Mesenchymal stem cell (in vitro differentiated cells and primary cell): ENCODE data around the gene AGAP2.

Source experiments
- DNase-seq: peaks from one replicate; pipeline ENCODE4 v3.0.0-alpha.2; 2013
- H2AFZ ChIP-seq: one replicate; pipeline ENCODE4 v1.6.1; 2013; ENCODE audit warnings: low read depth, mild to moderate bottlenecking, control low read depth, inconsistent platforms, low read length, moderate library complexity
- H2AK5ac ChIP-seq: 2 replicates; pipeline ENCODE4 v1.6.1; 2013; ENCODE audit warnings: low read length, moderate library complexity, mild to moderate bottlenecking, inconsistent platforms; ENCODE audit not compliant: severe bottlenecking
- H2BK120ac ChIP-seq: one replicate; pipeline ENCODE4 v1.6.1; 2013; ENCODE audit warnings: low read depth, mild to moderate bottlenecking, inconsistent platforms, low read length, moderate library complexity
- H2BK12ac ChIP-seq, 2 experiments: one replicate each; pipeline ENCODE4 v1.6.1; 2013; ENCODE audit warnings: inconsistent platforms in 2 of 2, low read length in 2 of 2, mild to moderate bottlenecking in 2 of 2, moderate library complexity in 2 of 2, control low read depth in 1 of 2
- H2BK15ac ChIP-seq: one replicate; pipeline ENCODE4 v1.6.1; 2013; ENCODE audit warnings: mild to moderate bottlenecking, low read depth, inconsistent platforms; ENCODE audit not compliant: poor library complexity, severe bottlenecking
- H2BK5ac ChIP-seq: 2 replicates; pipeline ENCODE4 v1.6.1; 2013; ENCODE audit warnings: low read depth, mild to moderate bottlenecking, low read length, control low read depth, inconsistent platforms; ENCODE audit not compliant: poor library complexity, severe bottlenecking
- H3K14ac ChIP-seq, 2 experiments: one replicate each; pipeline ENCODE4 v1.6.1; 2013; ENCODE audit warnings: inconsistent platforms in 2 of 2, low read length in 2 of 2, control low read depth in 1 of 2, mild to moderate bottlenecking in 1 of 2, moderate library complexity in 1 of 2
- H3K18ac ChIP-seq, 2 experiments: one replicate each; pipeline ENCODE4 v1.6.1; 2013; ENCODE audit warnings: inconsistent platforms in 2 of 2, low read length in 2 of 2, control low read depth in 1 of 2, low read depth in 1 of 2, mild to moderate bottlenecking in 1 of 2
- H3K23ac ChIP-seq, 2 experiments: one replicate each; pipeline ENCODE4 v1.6.1; 2013; ENCODE audit warnings: inconsistent platforms in 2 of 2, low read length in 2 of 2, mild to moderate bottlenecking in 2 of 2, moderate library complexity in 2 of 2, control low read depth in 1 of 2
- H3K27ac ChIP-seq: 2 replicates; pipeline ENCODE4 v1.5.1; 2013; ENCODE audit warnings: mild to moderate bottlenecking, moderate library complexity, low read length, control low read depth, inconsistent platforms; ENCODE audit not compliant: poor library complexity, severe bottlenecking
- H3K27me3 ChIP-seq, 2 experiments: 2 replicates each; pipeline versions ENCODE4 v1.6.1 to v1.7.0; 2013; ENCODE audit warnings: low read length in 2 of 2, mild to moderate bottlenecking in 2 of 2, moderate library complexity in 2 of 2, control low read depth in 1 of 2, inconsistent platforms in 1 of 2; ENCODE audit not compliant: control insufficient read depth in 1 of 2, insufficient read depth in 1 of 2
- H3K36me3 ChIP-seq, 2 experiments: 2 replicates each; pipeline versions ENCODE4 v1.6.1 to v1.7.0; 2013; ENCODE audit warnings: low read length in 2 of 2, control low read depth in 1 of 2, inconsistent platforms in 1 of 2, low read depth in 1 of 2, mild to moderate bottlenecking in 1 of 2; ENCODE audit not compliant: insufficient read depth in 2 of 2, control insufficient read depth in 1 of 2
- H3K4ac ChIP-seq, 2 experiments: one replicate each; pipeline ENCODE4 v1.6.1; 2013; ENCODE audit warnings: inconsistent platforms in 2 of 2, low read length in 2 of 2, mild to moderate bottlenecking in 2 of 2, moderate library complexity in 2 of 2, control low read depth in 1 of 2, low read depth in 1 of 2
- H3K4me1 ChIP-seq: 2 replicates; pipeline ENCODE4 v1.6.1; 2013; ENCODE audit warnings: low read depth, low read length, control low read depth; ENCODE audit not compliant: control insufficient read depth, insufficient read depth
- H3K4me2 ChIP-seq: 2 replicates; pipeline ENCODE4 v1.6.1; 2013; ENCODE audit warnings: low read length, mild to moderate bottlenecking, inconsistent platforms; ENCODE audit not compliant: poor library complexity, severe bottlenecking
- H3K4me3 ChIP-seq, 2 experiments: 2 replicates each; pipeline versions ENCODE4 v1.5.1 to v1.7.0; 2013; ENCODE audit warnings: low read length in 2 of 2, mild to moderate bottlenecking in 2 of 2, control low read depth in 1 of 2, low read depth in 1 of 2; ENCODE audit not compliant: insufficient read depth in 1 of 2
- H3K79me1 ChIP-seq: replicated peaks from 2 replicates; pipeline ENCODE4 v1.6.1; 2013; ENCODE audit warnings: mild to moderate bottlenecking, control low read depth, low read length, inconsistent platforms; ENCODE audit not compliant: poor library complexity, severe bottlenecking
- H3K9ac ChIP-seq: 2 replicates; pipeline ENCODE4 v1.7.0; 2013; ENCODE audit warnings: mild to moderate bottlenecking, low read length, moderate library complexity
- H3K9me3 ChIP-seq: 2 replicates; pipeline ENCODE4 v1.7.0; 2013; ENCODE audit warnings: mild to moderate bottlenecking, low read length; ENCODE audit not compliant: control insufficient read depth
- H4K8ac ChIP-seq: one replicate; pipeline ENCODE4 v1.6.1; 2013; ENCODE audit warnings: inconsistent platforms, mild to moderate bottlenecking, low read length, moderate library complexity
- H4K91ac ChIP-seq: one replicate; pipeline ENCODE4 v1.6.1; 2013; ENCODE audit warnings: mild to moderate bottlenecking, low read length, inconsistent platforms
- WGBS: methylation state at CpG from one replicate; pipeline ENCODE4 v1.1.7; 2013; ENCODE audit warnings: mixed read lengths; 5-methylcytosine and 5-hydroxymethylcytosine counted together

AGAP2 gene

GRCh38 chr12:57749061-57749460 lies 10.5 kb upstream of the AGAP2 start:
- no peak overlapping the region for H4K8ac ChIP-seq
- WGBS: 100% methylated on average over 5 of the region's 5 CpGs

GRCh38 chr12:57746025-57746424 lies 7.5 kb upstream of the AGAP2 start:
- H2BK120ac ChIP-seq: no peak overlapping the region
- H3K4ac ChIP-seq: no peak overlapping the region
- no peaks in the 10 kb centered on the region for H3K9me3 ChIP-seq
- no peak overlapping the region for H3K23ac ChIP-seq
- H3K4me1 ChIP-seq: peaks cover 14% of the 10 kb centered on the region
- no peak overlapping the region for H3K18ac ChIP-seq
- no peak overlapping the region for H2AK5ac ChIP-seq
- H2BK15ac ChIP-seq: no peak overlapping the region
- H3K4me3 ChIP-seq: peak overlapping the region in 1 of 2 experiments; percentile 96
- no peak for DNase-seq
- H2BK12ac ChIP-seq: no peak overlapping the region
- 100% methylated on average over 2 of the region's 3 CpGs for WGBS
- H3K27me3 ChIP-seq: peaks cover 15 to 16% of the 10 kb centered on the region in 2 experiments
- H3K27ac ChIP-seq: no peak overlapping the region
- H3K14ac ChIP-seq: no peak overlapping the region
- H3K4me2 ChIP-seq: peak overlapping the region; percentile 79
- H2AFZ ChIP-seq: no peak overlapping the region
- peak overlapping the region; percentile 98 for H3K9ac ChIP-seq
- H3K79me1 ChIP-seq: peaks cover 11% of the 10 kb centered on the region
- no peak overlapping the region for H4K8ac ChIP-seq
- no peak overlapping the region for H4K91ac ChIP-seq
- no peak overlapping the region for H2BK5ac ChIP-seq
- peaks cover 27 to 50% of the 10 kb centered on the region in 2 experiments for H3K36me3 ChIP-seq

More at GRCh38 chr12:57749061-57749460, 10.5 kb upstream of the AGAP2 start:
- H3K27ac ChIP-seq: no peak overlapping the region
- no peak overlapping the region for H3K4me2 ChIP-seq
- H3K4ac ChIP-seq: no peak overlapping the region
- DNase-seq: no peak
- H2BK5ac ChIP-seq: no peak overlapping the region
- no peak overlapping the region for H2BK120ac ChIP-seq
- H3K9ac ChIP-seq: no peak overlapping the region
- no peak overlapping the region for H2BK12ac ChIP-seq
- no peak overlapping the region for H2BK15ac ChIP-seq
- peaks cover 0 to 5% of the 10 kb centered on the region in 2 experiments for H3K27me3 ChIP-seq
- H3K4me3 ChIP-seq: no peak overlapping the region
- no peak overlapping the region for H4K91ac ChIP-seq
- H3K4me1 ChIP-seq: peaks cover 18% of the 10 kb centered on the region
- no peak overlapping the region for H3K18ac ChIP-seq
- H3K36me3 ChIP-seq: peaks cover 27 to 53% of the 10 kb centered on the region in 2 experiments
- H2AFZ ChIP-seq: no peak overlapping the region
- no peak overlapping the region for H3K14ac ChIP-seq
- H3K79me1 ChIP-seq: peaks cover 11% of the 10 kb centered on the region
- no peak overlapping the region for H2AK5ac ChIP-seq
- no peaks in the 10 kb centered on the region for H3K9me3 ChIP-seq
- no peak overlapping the region for H3K23ac ChIP-seq

GRCh38 chr12:57745485-57745881 lies 6.9 kb upstream of the AGAP2 start:
- Histone ChIP-seq H2AFZ (no peak overlapping the region), H3K14ac (peak overlapping the region in 1 of 2 experiments; percentile 37), H2BK120ac (no peak overlapping the region), H2BK15ac (peak overlapping the region; percentile 41), H3K23ac (peak overlapping the region in 1 of 2 experiments; percentile 34), H4K91ac (peak overlapping the region; percentile 92), H3K79me1 (peaks cover 11% of the 10 kb centered on the region), H3K27ac (peak overlapping the region; percentile 51), H3K9me3 (no peaks in the 10 kb centered on the region), H3K9ac (peak overlapping the region; percentile 98), H4K8ac (peak overlapping the region; percentile 83), H3K18ac (peak overlapping the region; percentile 76 to 78), H3K27me3 (peaks cover 21% of the 10 kb centered on the region in 2 experiments), H3K4ac (peak overlapping the region; percentile 97 to 98), H2BK5ac (no peak overlapping the region), H3K36me3 (peaks cover 22 to 45% of the 10 kb centered on the region in 2 experiments), H2AK5ac (peak overlapping the region; percentile 81), H2BK12ac (peak overlapping the region in 1 of 2 experiments; percentile 61), H3K4me1 (peaks cover 11% of the 10 kb centered on the region), H3K4me3 (peak overlapping the region; percentile 77 to 96), H3K4me2 (peak overlapping the region; percentile 79)
- WGBS: 66% methylated on average over 8 of the region's 8 CpGs
- no peak for DNase-seq

- peaks cover 11% of the 10 kb centered on the region for H3K79me1 ChIP-seq
- WGBS: under 1% methylated on average over 20 of the region's 29 CpGs
- peak within 1 kb of the TSS in 1 of 2 experiments; percentile 61 for H2BK12ac ChIP-seq
- peak within 1 kb of the TSS; percentile 98 for H3K9ac ChIP-seq
- peak within 1 kb of the TSS; percentile 97 to 98 for H3K4ac ChIP-seq
- DNase-seq: peak; percentile 99
- peak within 1 kb of the TSS in 1 of 2 experiments; percentile 82 for H3K14ac ChIP-seq
- H3K4me3 ChIP-seq: peak within 1 kb of the TSS; percentile 77 to 96
- peak within 1 kb of the TSS; percentile 93 for H3K27ac ChIP-seq
- peak within 1 kb of the TSS; percentile 36 for H2AFZ ChIP-seq
- peak within 1 kb of the TSS; percentile 79 for H3K4me2 ChIP-seq
- peak within 1 kb of the TSS; percentile 94 to 97 for H3K18ac ChIP-seq
- peak within 1 kb of the TSS; percentile 75 for H2BK5ac ChIP-seq
- H2BK15ac ChIP-seq: peak within 1 kb of the TSS; percentile 68
- H3K9me3 ChIP-seq: no peaks in the 10 kb centered on the region
- peaks cover 9% of the 10 kb centered on the region for H3K4me1 ChIP-seq
- H4K8ac ChIP-seq: peak within 1 kb of the TSS; percentile 100
- H4K91ac ChIP-seq: peak within 1 kb of the TSS; percentile 99
- peaks cover 26 to 27% of the 10 kb centered on the region in 2 experiments for H3K27me3 ChIP-seq
- H3K36me3 ChIP-seq: peaks cover 19 to 40% of the 10 kb centered on the region in 2 experiments
- H3K23ac ChIP-seq: peak within 1 kb of the TSS in 1 of 2 experiments; percentile 34
- peak within 1 kb of the TSS; percentile 81 for H2AK5ac ChIP-seq
- H2BK120ac ChIP-seq: peak within 1 kb of the TSS; percentile 94
Measured at GRCh38 chr12:57744777-57745484, 6.4 kb upstream of the AGAP2 start, which contains the start of gene TSPAN31. TSS of gene TSPAN31 (plus strand) at chr12:57745039. CDS start at chr12:57745155, 116 bp downstream.
